Cardiac muscle cell (in vitro differentiated cells and primary cell): ENCODE measurements around the gene NFE2L2. TPM values are rescaled to one million over a fixed set of nuclear protein-coding genes. Genes with fewer than 3 reads are reported as not detected.

Experiments used
- DNase-seq, 2 donors: peaks; one replicate each; pipeline versions ENCODE4 v3.0.0 to v3.0.0-alpha.2; 2010 to 2017; ENCODE audit warnings: low read depth in 1 of 2, low spot score in 1 of 2
- H3K27ac ChIP-seq: fragments of 200-600 bp; sonication (generic); 2 replicates; pipeline ENCODE4 v1.5.1; 2016
- H3K27me3 ChIP-seq: fragments of 200-600 bp; sonication (generic); 2 replicates; pipeline ENCODE4 v1.6.0; 2016; ENCODE audit warnings: control low read depth
- H3K36me3 ChIP-seq: fragments of 200-600 bp; sonication (generic); 2 replicates; pipeline ENCODE4 v1.5.1; 2016; ENCODE audit warnings: control low read depth
- H3K4me1 ChIP-seq: fragments of 200-600 bp; sonication (generic); 2 replicates; pipeline ENCODE4 v1.8.1; 2017; ENCODE audit warnings: low read depth, mild to moderate bottlenecking, mixed run types
- H3K4me3 ChIP-seq: fragments of 200-600 bp; sonication (generic); 2 replicates; pipeline ENCODE4 v1.5.1; 2016; ENCODE audit warnings: mild to moderate bottlenecking
- H3K9me3 ChIP-seq: fragments of 200-600 bp; sonication (generic); 2 replicates; pipeline ENCODE4 v1.5.1; 2017; ENCODE audit warnings: low read depth, mild to moderate bottlenecking, control low read depth
- CTCF ChIP-seq: IDR thresholded peaks from 2 replicates; pipeline ENCODE4 v1.5.1; 2012; ENCODE audit warnings: low read depth, mild to moderate bottlenecking, low read length
- polyA plus RNA-seq: library from polyadenylated mRNA; unstranded; fragments of >200 nt; fragmentation: Nextera tagmentation; extraction: Ambion mirVana; gene quantifications from 2 replicates; pipeline ENCODE4 v1.2.1, GENCODE V29; 2016
- total RNA-seq: library from RNA; depleted of rRNA; stranded (reverse); fragments of >200 nt; gene quantifications from 2 replicates; pipeline ENCODE4 v1.2.3, GENCODE V29; 2016

Gene NFE2L2
- total and polyA plus RNA-seq, 2 experiments from 2014 or later = 70.0 to 90.5 TPM

GRCh38 chr2:177243476-177243875, 21.1 kb downstream of the NFE2L2 start:
- DNase-seq = no peak
- no peak for TF ChIP-seq CTCF
- no peak overlapping the region for H3K4me3 ChIP-seq
- H3K9me3 ChIP-seq = no peaks in the 10 kb centered on the region
- no peak overlapping the region for H3K27ac ChIP-seq
- no peaks in the 10 kb centered on the region for H3K27me3 ChIP-seq
- no peaks in the 10 kb centered on the region for H3K36me3 ChIP-seq
- peaks cover 5% of the 10 kb centered on the region for H3K4me1 ChIP-seq

- Histone ChIP-seq H3K4me3 (no peak overlapping the region), H3K4me1 (peaks cover 5% of the 10 kb centered on the region), H3K27me3 (no peaks in the 10 kb centered on the region), H3K27ac (peak overlapping the region; percentile 22), H3K36me3 (no peaks in the 10 kb centered on the region), H3K9me3 (no peaks in the 10 kb centered on the region)
- no peak for TF ChIP-seq CTCF
- DNase-seq = no peak
Observed at GRCh38 chr2:177243073-177243472, 21.5 kb downstream of the NFE2L2 start.

- Histone ChIP-seq H3K27me3 (no peaks in the 10 kb centered on the region), H3K9me3 (no peaks in the 10 kb centered on the region), H3K4me1 (peaks cover 5% of the 10 kb centered on the region), H3K27ac (peak overlapping the region; percentile 22), H3K4me3 (no peak overlapping the region), H3K36me3 (no peaks in the 10 kb centered on the region)
- peak in 1 of 2 donors; percentile 94 for DNase-seq
- TF ChIP-seq CTCF = no peak
Observed at GRCh38 chr2:177242121-177242987, 22.2 kb downstream of the NFE2L2 start.

- Histone ChIP-seq H3K9me3 (no peaks in the 10 kb centered on the region), H3K27ac (peak overlapping the region; percentile 22), H3K4me1 (peaks cover 6% of the 10 kb centered on the region), H3K27me3 (no peaks in the 10 kb centered on the region), H3K4me3 (no peak overlapping the region), H3K36me3 (no peaks in the 10 kb centered on the region)
- no peak for DNase-seq
- no peak for TF ChIP-seq CTCF
Observed at GRCh38 chr2:177241711-177242120, 22.8 kb downstream of the NFE2L2 start.

GRCh38 chr2:177239932-177240630, 24.4 kb downstream of the NFE2L2 start:
- TF ChIP-seq CTCF = no peak
- Histone ChIP-seq H3K27me3 (no peaks in the 10 kb centered on the region), H3K36me3 (no peaks in the 10 kb centered on the region), H3K4me3 (no peak overlapping the region), H3K4me1 (peaks cover 18% of the 10 kb centered on the region), H3K27ac (no peak overlapping the region), H3K9me3 (no peaks in the 10 kb centered on the region)
- DNase-seq = peak in 1 of 2 donors; percentile 49
